Measurements from ENCODE around the gene ARHGAP8. TPM values are rescaled to one million over a fixed set of nuclear protein-coding genes. Genes with fewer than 3 reads are reported as not detected.

The ARHGAP8 gene
- total and polyA plus RNA-seq, 2 of the 13 experiments (the other 11 are each of a cell fraction or from before 2014, with no cell fraction given), result 0.07 TPM; not detected in 1

GRCh38 chr22:44906248-44906936, 154.0 kb downstream of the ARHGAP8 start (continued):
- TF ChIP-seq FOXJ3 (CRISPR knock-in tag; IDR thresholded peaks at IDR 0.05; ENCODE audit: borderline replicate concordance) (no peak), XBP1 (CRISPR knock-in tag; IDR thresholded peaks at IDR 0.05) (no peak), NCOA5 (CRISPR knock-in tag; IDR thresholded peaks at IDR 0.05) (no peak), NPAS2 (CRISPR knock-in tag; IDR thresholded peaks at IDR 0.05; ENCODE audit: borderline replicate concordance) (no peak), TRIM24 (CRISPR knock-in tag; IDR thresholded peaks at IDR 0.05) (no peak), ZNF343 (CRISPR knock-in tag; IDR thresholded peaks at IDR 0.05) (no peak)

DNA sequence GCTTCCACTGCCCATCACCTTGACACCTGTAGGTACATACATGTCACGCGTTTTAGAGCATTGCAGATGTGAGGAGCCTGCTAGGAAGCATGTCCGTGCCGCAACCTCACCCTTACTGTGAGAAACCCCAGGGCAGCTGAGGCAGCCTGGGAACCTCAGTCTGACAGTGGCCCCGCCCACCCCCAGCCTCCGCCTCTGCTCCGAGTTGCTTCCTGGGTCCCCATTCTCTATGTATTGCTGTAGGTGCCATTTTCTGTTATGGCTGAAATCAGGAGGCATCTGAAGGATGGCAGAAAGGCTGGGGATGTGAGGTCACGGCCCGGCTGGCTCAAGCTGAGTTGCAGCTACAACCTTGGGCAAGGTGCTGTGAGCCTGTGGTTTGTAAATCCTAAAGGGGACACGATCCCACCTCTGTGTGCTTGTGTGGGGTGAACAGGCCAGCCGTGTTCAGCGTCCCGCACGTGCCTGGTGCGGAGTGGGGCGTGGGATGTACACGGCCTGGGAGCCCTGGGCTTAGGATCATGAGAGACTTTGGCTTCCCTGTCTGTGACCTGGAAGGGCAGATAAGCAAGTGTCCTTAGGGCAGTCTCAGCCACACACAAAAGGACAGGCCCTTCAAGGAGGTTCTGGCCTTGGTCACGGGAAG, 154.7 kb downstream of the ARHGAP8 start:
- no peak overlapping the region for H3K4me3 ChIP-seq (replicated peaks in 1 of 3; ENCODE audit: insufficient read depth in 1 of 3, low read depth in 2 of 3, low read length in 3 of 3)
- no peak for TF ChIP-seq ZNF660 (CRISPR knock-in tag; IDR thresholded peaks at IDR 0.05; ENCODE audit: borderline replicate concordance, low read depth)
- no peak for TF ChIP-seq CSRNP1 (CRISPR knock-in tag; IDR thresholded peaks at IDR 0.05)
- TF ChIP-seq TBX2 (CRISPR knock-in tag; IDR thresholded peaks at IDR 0.05; ENCODE audit: borderline replicate concordance), result no peak
- TF ChIP-seq MED8 (CRISPR knock-in tag; IDR thresholded peaks at IDR 0.05; ENCODE audit: insufficient replicate concordance), result no peak
- TF ChIP-seq ZBTB25 (CRISPR knock-in tag; IDR thresholded peaks at IDR 0.05), result no peak
- TF ChIP-seq ZSCAN12 (CRISPR knock-in tag; IDR thresholded peaks at IDR 0.05), result no peak
- TF ChIP-seq ONECUT2 (CRISPR knock-in tag; IDR thresholded peaks at IDR 0.05), result no peak
- ChIA-PET CTCF (ENCODE audit: low intra/inter-chr PET ratio, low total read pairs) (no interaction called here), POLR2A (no interaction called here)
- in situ Hi-C loops (cut with HindIII; ENCODE audit: extremely low pct_ligation_motif_present, low pct_unique_long_range_greater_than_20kb) (no loop called here), intact Hi-C loops (cut with micrococcal nuclease; ENCODE audit: unreplicated experiment) (no loop called here)
- H3K36me3 ChIP-seq (replicated peaks in 1 of 2; ENCODE audit: control insufficient read depth in 1 of 2, insufficient read depth in 2 of 2, low read length in 2 of 2), result no peaks in the 10 kb centered on the region
- no TSS peak for BruUV-seq (replicated peaks)
- DNase-seq (ENCODE audit: low spot score), result no peak
- no peaks in the 10 kb centered on the region; the same call in 1 of the 2 replicates for H4K20me1 ChIP-seq (ENCODE audit: insufficient read depth, low read length)
- H3K4me2 ChIP-seq (ENCODE audit: low read depth, low read length), result no peak overlapping the region
- H3K27me3 ChIP-seq (ENCODE audit: control insufficient read depth in 1 of 2, insufficient read depth in 2 of 2, low read length in 2 of 2), result peaks cover 0 to 40% of the 10 kb centered on the region in 2 experiments; a peak in 4 of 5 replicates
- WGBS (ENCODE audit: low lambda C conversion rate), result 44% methylated on average over 10 of the region's 18 CpGs
- ATAC-seq, result no peak
- H3K27ac ChIP-seq (ENCODE audit: extremely low read length, insufficient read depth, low read length), result no peak overlapping the region
- no peak for FAIRE-seq
- no peaks in the 10 kb centered on the region for H3K79me2 ChIP-seq (ENCODE audit: insufficient read depth, low read length)
- H3K9me3 ChIP-seq (ENCODE audit: low read length), result peaks cover 1% of the 10 kb centered on the region
- no peak overlapping the region for H3K9ac ChIP-seq (ENCODE audit: insufficient read depth, low read depth, low read length)
- no peaks in the 10 kb centered on the region for H3K4me1 ChIP-seq (ENCODE audit: insufficient read depth, low read length)
- no peak overlapping the region for H2AFZ ChIP-seq (ENCODE audit: low read length)
